ENCODE data around the gene YIF1B.

DNA sequence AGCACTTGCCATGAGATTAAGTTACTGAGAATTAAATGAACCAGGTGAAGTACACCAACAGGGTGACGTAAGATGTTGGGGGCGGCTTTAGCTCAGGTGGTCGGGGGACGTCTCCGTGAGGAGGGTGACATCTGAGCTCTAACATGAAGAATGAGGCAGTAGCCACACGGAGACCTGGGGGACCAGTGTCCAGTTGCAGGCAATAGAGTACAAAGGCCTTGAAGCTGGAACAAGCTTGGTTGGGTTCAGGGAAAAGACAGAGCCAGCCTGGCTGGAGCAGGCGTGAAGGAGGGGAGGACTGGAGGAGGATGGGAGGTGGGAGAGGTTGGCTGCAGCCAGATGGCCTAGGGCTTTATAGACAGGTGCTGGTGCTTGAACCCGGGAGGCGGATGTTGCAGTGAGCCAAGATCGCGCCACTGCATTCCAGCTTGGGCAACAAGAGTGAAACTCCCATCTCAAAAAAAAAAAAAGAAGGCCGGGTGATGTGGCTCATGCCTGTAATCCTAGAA lies 49.8 kb downstream of the YIF1B start:
- TF ChIP-seq CTCF (optimal IDR thresholded peaks at IDR 0.05 in 1 of 3, IDR thresholded peaks at IDR 0.05 in 1 of 3, conservative IDR thresholded peaks at IDR 0.05 in 1 of 3; ENCODE audit: extremely low read depth in 1 of 3, insufficient read depth in 2 of 3, low read length in 3 of 3) = no peak
- no peak for TF ChIP-seq EZH2 (IDR thresholded peaks at IDR 0.05; ENCODE audit: low read length)
